GM21526 (cell line): ENCODE measurements around the gene ADI1.

ENCODE experiments used
- ATAC-seq: cut with Tn5 transposase; IDR thresholded peaks from one replicate; pipeline ENCODE4 v1.9.1; 2021; ENCODE audit warnings: moderate library complexity; ENCODE audit not compliant: unreplicated experiment, low FRiP score

The ADI1 gene

DNA sequence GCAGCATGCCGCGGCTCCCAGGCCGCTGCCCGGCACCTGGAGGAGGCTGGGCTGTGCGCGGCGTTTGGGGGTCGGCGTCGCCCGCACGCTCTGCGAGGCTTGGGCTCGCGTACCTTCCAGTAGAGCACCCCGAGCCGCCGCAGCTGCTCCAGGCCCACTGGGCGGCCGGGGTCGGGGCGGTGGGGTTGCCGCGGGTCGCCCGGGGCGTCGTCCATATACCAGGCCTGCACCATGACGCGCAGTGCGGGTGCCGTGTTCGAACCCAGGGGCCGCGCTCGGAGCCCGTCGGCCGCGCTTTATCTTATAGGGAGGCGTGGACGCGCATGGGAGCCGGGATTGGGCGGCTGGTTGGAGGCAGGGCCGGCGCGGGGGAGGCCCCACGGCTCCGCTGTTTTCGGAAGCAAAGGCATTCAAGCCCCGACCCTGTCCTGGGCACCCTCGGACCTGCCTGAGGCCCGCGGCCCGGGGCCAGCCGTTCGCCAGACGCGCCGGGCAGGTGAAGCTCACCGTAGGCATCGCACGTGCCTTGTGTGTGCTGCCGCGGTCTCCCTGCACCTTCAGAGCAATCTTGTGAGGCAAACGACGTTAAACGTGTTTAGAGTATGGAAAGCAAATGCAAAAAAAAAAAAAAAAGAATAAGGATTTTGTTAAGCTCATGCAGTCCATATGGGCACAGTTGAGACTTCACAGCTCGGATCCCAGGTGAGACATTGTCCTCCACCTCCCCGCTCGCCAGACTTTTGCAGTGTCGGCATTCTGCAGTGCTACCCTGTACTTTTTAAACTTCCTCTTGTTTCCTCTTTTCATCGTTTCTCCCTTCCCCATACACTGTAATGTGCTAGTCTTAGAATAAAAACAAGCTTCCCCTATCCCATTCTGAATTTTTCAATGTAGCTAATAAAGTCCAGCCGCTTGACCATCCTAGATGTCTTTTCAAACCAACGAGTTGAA lies at the start of gene ADI1:
Gene ADI1 (minus strand): TSS at position 277 of the 951 bp plus-strand sequence. CDS start 44 bp downstream, at position 233.
- ATAC-seq: peak; percentile 68

DNA sequence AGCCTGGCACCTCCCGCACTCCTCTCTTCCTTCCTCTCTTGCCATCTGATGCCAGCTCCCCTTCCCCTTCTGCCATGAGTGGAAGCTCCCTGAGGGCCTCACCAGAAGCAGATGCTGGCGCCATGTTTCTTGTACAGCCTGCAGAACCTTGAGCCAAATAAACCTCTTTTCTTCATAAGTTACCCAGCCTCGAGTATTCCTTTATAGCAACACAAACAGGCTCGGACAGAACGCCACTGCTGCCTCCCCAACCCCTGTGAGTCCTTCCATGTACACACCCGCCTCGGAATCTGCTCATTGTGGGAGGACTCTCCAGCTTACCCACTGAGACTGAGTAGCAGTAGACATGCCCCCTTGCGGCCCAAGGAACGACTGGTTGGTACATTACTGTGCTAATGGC lies 47.5 kb upstream of the ADI1 start:
- ATAC-seq: no peak

GRCh38 chr2:3565117-3565516 lies 45.8 kb upstream of the ADI1 start:
- ATAC-seq: no peak

- ATAC-seq: peak; percentile 40
Observed at GRCh38 chr2:3563521-3563976, 44.2 kb upstream of the ADI1 start.

- ATAC-seq: peak; percentile 94
Observed at GRCh38 chr2:3558205-3559014, 39.1 kb upstream of the ADI1 start, which contains the start of gene RNASEH1. Gene RNASEH1 (minus strand): TSS chr2:3558333. CDS start chr2:3558260, 73 bp downstream.

DNA sequence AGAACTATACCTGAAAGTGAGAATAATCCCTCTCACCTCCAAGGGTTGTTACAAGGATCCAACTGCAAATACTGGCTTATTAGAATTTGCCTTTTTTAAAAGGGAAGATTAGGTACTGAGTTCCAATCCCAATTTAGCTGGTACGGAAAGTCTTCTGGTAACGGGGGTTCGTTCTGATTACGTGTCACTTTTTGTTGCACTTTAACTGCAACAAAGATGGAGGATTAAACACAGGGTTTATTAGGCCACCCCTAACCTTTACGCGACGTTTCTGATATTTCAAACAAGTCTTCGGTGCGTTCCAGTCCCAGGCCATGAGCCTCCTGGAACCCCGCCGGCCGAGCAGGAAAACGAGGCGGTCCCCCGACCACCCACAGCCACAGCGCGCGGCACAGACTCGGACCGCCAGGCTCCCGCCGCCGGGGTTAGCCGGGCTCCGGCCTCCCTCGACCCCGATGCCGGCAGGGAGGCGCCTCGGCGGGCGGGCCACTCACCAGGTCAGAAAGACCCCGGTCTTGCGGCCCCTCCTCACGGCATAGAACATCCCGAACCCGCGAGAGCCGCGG lies 38.4 kb upstream of the ADI1 start:
- ATAC-seq: peak; percentile 24

- no peak for ATAC-seq
Observed at GRCh38 chr2:3553946-3554345, 34.6 kb upstream of the ADI1 start.

- no peak for ATAC-seq
Observed at GRCh38 chr2:3547915-3548314, 28.6 kb upstream of the ADI1 start.

DNA sequence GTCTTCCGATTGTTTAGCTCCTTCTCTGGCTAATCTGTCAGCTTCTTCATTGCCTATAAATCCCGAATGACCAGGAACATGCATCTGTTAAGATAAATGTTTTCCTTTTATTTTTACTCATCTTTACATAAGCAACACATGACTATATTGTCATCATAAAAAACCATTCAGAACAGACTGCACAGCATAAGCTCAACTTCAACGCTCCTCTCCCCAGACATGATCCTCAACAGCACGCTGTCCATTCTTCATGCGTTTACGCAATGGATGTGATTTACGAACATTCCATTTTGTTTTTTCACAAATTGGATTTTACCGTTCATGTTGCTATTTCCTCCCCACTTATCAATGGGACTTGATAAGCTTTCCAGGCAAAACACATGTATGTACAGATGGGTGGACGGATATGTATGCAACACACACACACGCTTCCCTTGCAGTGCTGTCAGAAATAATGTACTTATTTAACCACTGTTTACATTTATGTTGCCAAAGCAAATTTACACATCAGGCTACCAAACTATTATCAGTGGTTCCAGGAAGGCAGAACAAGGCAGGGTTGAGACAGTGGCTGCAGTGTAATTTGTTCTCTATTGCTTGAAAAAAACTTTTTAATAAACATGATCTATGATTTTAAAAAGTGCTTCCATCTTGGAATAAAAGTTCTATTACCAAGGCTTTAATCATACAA lies 26.6 kb upstream of the ADI1 start:
- no peak for ATAC-seq

- no peak for ATAC-seq
Observed at GRCh38 chr2:3543023-3543683, 23.8 kb upstream of the ADI1 start.

DNA sequence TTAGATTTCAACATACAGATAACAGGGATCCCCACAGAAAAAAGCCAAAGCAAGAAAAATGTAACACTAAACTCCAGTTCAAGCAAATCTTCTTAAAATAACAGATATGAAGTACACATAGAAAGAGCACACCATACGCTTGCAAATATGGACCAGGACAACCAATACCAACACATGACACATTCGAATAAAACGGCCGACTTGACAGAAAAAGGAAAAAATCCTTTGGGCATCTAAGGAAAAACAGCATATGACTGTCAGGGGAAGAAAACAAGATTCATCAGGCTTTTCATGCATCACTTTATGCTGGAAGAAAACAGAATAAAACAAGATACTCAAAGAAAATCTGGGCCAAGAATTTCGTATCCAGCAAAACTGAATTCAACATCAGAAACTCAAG lies 22.8 kb upstream of the ADI1 start:
- ATAC-seq: no peak

- no peak for ATAC-seq
Observed at GRCh38 chr2:3539836-3540235, 20.5 kb upstream of the ADI1 start.

DNA sequence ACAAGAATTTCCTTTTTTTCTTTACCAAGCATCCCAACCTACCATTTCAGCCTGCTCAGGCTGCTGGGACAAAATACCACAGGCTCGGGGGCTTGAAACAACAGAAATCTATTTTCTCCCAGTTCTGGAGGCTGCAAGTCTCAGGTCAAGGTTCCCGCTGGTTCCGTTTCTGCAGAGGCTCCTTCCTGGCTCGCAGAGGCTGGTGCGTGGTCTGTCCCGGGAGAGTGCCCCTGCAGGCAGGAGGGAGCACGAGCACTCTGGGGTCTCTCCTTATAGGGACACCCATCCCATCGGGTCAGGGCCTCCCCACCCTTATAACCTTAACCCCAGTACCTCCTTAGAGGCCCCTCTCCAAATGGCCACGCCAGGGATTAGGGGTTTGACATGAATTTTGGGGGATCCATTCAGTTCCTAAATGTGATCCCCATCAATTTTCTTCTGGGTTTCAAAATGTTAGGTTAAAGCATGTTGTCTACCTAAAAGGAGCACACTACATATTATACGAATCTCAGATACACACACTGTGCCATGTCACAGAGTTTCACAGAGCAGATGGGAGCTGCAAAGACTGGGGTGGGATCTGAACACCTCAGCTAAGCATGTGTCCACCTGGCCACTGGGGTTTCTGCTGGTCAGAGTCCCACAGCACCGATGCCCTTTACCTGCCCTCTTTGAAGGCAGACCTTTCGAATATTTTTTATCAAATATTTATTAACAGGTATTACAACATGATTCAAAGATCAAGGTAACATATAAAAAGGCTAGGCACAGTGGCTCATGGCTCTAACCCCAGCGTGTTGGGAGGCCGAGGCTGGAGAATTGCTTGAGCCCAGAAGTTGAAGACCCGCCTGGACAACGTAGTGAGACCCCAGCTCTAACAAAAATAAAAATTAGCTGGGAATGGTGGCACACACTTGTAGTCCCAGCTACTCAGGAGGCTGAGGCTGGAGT lies 17.6 kb upstream of the ADI1 start:
- ATAC-seq: no peak

DNA sequence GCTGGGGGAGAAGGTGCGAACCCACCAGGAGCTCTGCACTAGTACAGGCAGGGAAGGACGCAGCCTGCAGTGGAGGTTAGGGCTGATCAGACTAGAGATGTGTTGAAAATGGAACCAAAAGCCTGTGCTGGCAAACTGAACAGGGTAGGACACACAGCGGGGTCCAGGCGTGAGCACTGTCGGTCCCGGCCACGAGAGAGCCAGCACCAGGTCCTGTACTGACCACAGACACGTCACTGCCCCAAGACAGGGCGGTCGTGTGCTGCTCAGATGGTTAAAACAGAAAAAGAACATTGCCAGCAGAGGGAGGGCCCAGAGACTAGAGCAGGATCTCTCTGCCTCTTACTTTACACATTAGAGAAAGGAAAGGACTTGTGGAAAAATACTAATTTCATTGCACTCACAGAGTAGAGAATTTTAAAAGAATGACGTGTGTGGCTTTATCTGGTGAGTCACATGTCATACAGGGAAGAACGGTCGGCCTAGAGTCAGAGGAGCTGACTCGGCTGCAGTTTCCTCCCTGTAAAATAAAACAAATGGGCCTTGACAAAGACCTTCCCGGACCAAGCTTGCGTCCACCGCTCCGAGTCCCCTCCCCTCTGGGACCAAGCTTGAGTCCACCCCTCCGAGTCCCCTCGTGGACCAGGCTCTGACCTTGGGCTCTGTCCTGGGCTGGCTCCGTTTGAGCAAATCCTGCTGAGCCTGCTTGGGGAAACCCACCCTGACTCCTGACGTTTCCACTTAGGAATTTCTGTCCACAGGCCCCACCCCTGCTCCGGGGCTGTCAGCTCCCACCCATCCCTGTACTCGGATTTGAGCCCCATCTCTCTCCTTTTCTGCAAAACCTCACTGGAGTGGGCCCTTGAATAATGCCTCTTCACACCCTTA lies 16.7 kb upstream of the ADI1 start:
- no peak for ATAC-seq

- ATAC-seq: no peak
Observed at GRCh38 chr2:3535467-3535793, 16.1 kb upstream of the ADI1 start.

DNA sequence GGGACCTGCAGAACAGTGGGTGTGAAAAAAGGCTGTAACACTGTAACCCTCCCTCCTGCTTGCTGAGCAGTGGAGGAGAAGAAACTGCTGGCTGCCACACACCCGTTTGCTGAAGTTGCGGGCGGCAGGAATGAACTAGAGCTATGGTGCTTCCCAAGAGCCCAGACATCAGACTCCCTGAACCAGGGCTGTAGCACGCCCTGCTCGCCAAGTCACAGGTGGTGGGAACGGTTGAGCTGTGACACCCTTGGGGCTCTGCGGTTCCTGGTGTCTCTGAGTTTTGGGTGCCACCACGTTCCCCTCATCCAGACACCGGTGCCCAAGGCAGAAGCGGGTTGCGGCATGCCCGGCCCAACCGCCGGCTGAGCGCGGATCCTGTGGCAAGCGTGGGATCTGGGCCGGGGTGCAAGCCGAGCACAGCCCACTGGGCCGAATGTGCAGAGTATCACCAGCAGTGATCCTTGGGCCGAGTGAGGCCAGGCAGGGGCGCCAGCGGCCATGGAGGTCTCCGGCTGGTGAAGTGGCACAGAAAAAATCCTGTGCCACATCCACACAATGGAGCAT lies 15.0 kb upstream of the ADI1 start:
- no peak for ATAC-seq

GRCh38 chr2:3533836-3534235 lies 14.5 kb upstream of the ADI1 start:
- no peak for ATAC-seq

DNA sequence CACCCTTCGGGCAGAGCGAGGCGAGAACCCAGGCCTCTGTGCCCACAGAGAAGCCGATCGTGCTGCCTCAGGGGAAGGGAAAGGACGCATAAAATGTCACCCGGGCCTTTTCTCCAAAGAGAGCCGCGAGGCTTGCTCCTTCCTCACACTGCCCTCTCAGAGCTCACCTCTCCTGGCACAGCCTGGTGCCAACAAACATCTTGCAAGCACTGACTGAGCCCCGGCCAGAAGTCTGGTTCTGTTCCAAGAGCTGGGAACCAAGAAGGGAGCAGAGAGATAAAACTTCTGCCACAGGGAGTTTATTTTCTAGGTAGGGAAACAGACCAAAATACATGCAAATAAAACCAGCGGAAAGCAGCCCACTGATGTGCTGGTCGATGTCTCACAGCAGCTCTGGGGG lies 13.6 kb upstream of the ADI1 start:
- no peak for ATAC-seq
